D721Med (cell line): ENCODE data around the gene ST6GAL1.

ENCODE experiments used
- DNase-seq: peaks from one replicate; pipeline ENCODE4 v3.0.0; 2011; ENCODE audit warnings: low spot score; ENCODE audit not compliant: insufficient read length
- FAIRE-seq: peaks from 2 replicates; lab custom pipeline; 2011; peaks lifted over from hg19 to GRCh38; lab: Jason Lieb, UNC
- CTCF ChIP-seq: IDR thresholded peaks from 2 replicates; pipeline ENCODE4 v1.5.1; 2012; ENCODE audit warnings: mild to moderate bottlenecking, control low read depth; ENCODE audit not compliant: insufficient read depth; ENCODE audit errors: missing control alignments

The ST6GAL1 gene

GRCh38 chr3:187011915-187012314 is 81.6 kb downstream of the ST6GAL1 start:
- no peak for FAIRE-seq
- no peak for DNase-seq
- no peak for TF ChIP-seq CTCF

GRCh38 chr3:187012609-187013051 is 82.3 kb downstream of the ST6GAL1 start:
- no peak for DNase-seq
- TF ChIP-seq CTCF = no peak
- no peak for FAIRE-seq

GRCh38 chr3:187013159-187013716 is 82.9 kb downstream of the ST6GAL1 start:
- DNase-seq (no peak), FAIRE-seq (no peak)
- TF ChIP-seq CTCF = no peak

GRCh38 chr3:187014417-187014864 is 84.1 kb downstream of the ST6GAL1 start:
- FAIRE-seq = no peak
- TF ChIP-seq CTCF = no peak
- DNase-seq = no peak

GRCh38 chr3:187015903-187016638 is 85.7 kb downstream of the ST6GAL1 start:
- FAIRE-seq (no peak), DNase-seq (no peak)
- TF ChIP-seq CTCF = no peak

GRCh38 chr3:187016639-187017345 is 86.5 kb downstream of the ST6GAL1 start:
- FAIRE-seq (no peak), DNase-seq (no peak)
- TF ChIP-seq CTCF = no peak
